Epithelial cell of esophagus (primary cell): ENCODE results near the gene SORCS2.

Experiments
- DNase-seq: peaks from one replicate; pipeline ENCODE4 v3.0.0; 2010; ENCODE audit warnings: low read depth
- H3K4me3 ChIP-seq: 2 replicates; pipeline ENCODE4 v1.5.1; 2011; ENCODE audit warnings: mild to moderate bottlenecking, low read length, control low read depth
- TF ChIP-seq, protein P1 (sequence below): IDR thresholded peaks from 2 replicates; pipeline ENCODE4 v1.5.1; 2011; ENCODE audit warnings: low read depth, mild to moderate bottlenecking, low read length, control low read depth, inconsistent platforms; ENCODE audit not compliant: insufficient read depth; ENCODE audit errors: missing control alignments

Gene SORCS2

DNA sequence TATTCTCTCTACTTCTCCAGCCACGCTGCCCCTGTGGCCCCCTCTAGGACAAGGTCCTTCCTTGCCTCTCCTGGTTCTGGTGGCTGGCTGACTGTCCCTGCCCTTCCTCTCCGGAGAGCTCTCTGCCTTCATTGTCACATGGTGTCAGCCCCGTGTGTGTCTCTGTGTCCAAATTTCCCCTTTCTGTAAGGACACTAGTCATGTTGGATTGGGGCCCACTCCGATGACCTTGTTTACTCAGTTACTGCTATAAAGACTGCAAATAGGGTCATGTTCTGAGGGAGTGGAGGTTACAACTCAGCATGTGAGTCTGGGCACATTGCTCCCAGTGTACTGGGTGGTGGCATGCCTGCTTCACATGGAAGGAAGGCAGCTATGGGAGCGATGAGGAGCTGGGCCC is 371.9 kb downstream of the SORCS2 start:
- no peak for DNase-seq
- H3K4me3 ChIP-seq = no peak overlapping the region
- TF ChIP-seq, protein P1, sequence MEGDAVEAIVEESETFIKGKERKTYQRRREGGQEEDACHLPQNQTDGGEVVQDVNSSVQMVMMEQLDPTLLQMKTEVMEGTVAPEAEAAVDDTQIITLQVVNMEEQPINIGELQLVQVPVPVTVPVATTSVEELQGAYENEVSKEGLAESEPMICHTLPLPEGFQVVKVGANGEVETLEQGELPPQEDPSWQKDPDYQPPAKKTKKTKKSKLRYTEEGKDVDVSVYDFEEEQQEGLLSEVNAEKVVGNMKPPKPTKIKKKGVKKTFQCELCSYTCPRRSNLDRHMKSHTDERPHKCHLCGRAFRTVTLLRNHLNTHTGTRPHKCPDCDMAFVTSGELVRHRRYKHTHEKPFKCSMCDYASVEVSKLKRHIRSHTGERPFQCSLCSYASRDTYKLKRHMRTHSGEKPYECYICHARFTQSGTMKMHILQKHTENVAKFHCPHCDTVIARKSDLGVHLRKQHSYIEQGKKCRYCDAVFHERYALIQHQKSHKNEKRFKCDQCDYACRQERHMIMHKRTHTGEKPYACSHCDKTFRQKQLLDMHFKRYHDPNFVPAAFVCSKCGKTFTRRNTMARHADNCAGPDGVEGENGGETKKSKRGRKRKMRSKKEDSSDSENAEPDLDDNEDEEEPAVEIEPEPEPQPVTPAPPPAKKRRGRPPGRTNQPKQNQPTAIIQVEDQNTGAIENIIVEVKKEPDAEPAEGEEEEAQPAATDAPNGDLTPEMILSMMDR = no peak

DNA sequence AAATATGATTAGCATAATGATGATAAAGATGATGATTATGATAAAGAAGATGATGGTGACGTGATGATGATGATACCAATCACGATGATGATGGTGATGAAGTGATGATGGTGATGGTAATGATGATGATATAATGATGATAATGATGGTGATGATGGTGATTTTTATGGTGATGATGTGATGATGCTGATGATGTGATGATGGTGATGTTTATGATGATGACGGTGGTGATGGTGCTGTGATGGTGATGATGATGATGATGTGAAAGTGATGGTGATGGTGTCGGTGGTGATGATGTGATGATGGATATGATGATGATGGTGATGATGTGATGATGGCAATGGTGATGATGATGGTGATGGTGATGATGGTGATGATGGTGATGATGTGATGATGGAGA is 373.1 kb downstream of the SORCS2 start:
- no peak for DNase-seq
- no peak overlapping the region for H3K4me3 ChIP-seq
- TF ChIP-seq, protein P1 = no peak

DNA sequence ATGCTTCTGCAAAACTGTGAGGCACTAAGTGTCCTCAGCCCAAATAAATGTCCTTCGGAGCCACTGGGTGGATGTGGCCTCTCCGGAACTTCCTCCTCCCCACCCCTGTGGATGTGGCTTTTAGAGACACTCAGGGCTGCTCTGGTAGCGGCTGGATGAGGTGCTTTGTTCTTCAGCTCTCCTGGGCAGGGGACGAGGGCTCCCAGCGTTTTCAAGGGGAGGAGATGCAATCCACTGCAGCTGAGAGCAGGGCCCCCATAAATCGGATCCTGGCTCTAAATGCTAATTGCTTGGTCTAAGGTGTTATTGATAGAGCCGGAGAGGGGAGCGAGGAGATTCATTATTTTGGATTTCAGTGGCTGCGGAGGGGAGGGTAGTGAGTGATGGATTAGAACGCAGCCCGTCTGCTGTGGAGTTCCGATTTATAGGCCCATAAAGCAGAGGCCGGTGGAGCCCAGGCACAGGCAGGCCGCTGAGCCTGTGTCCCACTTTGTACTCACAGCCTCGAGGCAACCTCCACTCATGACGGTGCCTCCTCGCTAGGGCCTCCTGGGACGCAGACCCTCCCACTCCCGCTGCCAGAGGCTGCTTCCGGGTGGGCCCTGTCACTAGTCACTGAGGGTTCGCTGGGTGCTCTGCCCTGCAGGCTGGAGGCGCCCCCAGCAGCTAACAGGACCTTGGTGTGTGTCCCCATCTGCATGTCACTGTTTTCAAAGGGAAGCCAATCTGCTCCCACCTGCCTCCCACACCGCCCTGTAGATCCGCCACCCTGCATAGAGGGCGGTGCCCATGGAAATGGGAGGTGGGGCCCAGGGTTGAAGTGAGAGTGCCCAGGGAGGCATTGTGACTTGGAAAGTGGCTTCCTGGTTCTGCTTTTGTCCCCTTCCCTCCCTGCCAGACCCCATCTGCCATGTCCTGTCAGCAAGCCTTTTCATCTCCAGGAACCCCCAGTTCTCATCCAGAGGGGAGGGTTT is 377.8 kb downstream of the SORCS2 start:
- no peak overlapping the region for H3K4me3 ChIP-seq
- TF ChIP-seq, protein P1 = no peak
- DNase-seq = no peak

DNA sequence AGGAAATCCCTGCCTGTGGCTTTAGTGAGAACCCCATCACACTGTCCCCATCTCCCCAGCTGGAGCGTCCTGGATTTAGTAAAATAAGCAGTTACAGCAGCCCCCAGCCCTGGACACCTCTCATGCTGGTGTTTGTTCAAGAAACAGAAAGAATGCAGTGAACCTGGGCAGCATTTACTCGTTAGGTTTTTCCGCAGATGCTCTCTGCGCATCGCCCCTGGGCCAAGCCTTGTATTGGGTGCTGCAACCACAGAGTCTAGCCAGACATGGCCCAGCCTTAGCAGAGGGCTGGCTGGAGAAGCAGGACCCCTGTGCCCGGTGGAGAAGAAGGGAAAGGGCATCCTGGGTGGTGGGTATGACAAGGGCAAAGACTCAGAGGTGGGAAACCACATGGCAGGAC is 378.7 kb downstream of the SORCS2 start:
- DNase-seq = no peak
- TF ChIP-seq, protein P1 = no peak
- no peak overlapping the region for H3K4me3 ChIP-seq

DNA sequence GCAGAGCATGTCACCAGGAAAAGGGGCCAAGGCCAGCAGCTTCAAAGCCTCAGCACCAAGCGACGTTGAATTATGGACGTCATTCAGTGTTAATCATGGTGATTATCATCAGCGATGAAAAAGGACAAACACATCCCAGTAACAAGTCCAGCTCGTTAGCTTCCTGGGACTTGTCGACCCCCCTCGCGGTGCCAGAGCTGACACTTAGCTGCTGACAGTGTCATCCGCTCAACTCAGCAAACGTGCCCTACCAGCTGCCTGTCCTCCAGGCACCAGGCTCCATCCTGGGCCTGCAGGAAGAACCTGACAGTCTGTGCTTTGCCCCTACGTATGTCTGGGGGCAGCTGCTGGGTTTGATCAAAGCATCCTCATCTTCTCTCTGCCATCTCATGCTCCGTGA is 379.4 kb downstream of the SORCS2 start:
- TF ChIP-seq, protein P1 = no peak
- no peak overlapping the region for H3K4me3 ChIP-seq
- no peak for DNase-seq

DNA sequence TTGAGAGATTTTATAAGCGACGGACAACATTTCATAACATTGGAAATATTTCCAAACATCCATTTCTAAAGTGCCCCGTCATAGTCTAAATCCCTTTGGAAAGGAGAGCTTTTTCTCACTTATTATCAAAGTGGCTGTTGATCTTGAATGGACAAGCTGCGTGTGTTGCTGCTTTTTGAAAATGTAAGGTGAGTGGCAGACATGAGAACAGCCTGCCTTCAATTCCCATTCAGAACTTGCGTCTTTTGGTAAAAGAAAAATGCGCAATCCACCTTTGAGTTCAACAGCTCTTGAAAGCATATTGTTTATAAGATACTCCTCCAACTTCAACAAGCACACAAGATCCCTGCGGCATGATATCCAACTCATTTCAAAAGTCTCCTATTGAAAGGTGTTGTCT is 380.6 kb downstream of the SORCS2 start:
- TF ChIP-seq, protein P1 = no peak
- no peak for DNase-seq
- H3K4me3 ChIP-seq = no peak overlapping the region

DNA sequence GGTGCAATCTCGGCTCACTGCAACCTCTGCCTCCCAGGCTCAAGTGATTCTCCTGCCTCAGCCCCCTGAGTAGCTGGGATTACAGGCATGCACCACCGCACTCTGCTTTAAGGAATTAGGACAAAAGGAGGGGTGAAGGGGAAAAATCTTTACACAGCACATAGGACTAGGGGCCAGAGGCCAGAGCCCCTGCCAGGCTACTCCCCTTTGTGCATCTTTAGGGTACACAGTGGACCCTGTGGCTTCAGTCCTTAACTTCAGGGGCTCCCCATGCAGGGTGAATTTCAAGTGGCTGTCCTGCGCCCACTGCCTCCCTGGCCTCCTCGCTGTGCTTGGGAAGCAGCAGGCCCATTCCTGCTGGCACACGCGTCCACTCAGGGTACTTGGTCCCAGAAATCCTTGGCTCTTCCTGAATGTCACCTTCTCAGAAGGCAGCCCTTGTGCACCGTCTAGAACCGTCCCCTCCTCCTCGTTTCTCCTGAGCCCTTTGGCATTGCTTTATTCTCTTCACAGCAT is 381.3 kb downstream of the SORCS2 start:
- TF ChIP-seq, protein P1 = no peak
- DNase-seq = no peak
- H3K4me3 ChIP-seq = no peak overlapping the region
